Endothelial cell of umbilical vein (primary cell): ENCODE data around the gene SYNJ2BP. TPM values are rescaled to one million over a fixed set of nuclear protein-coding genes. Genes with fewer than 3 reads are reported as not detected.

Experiments
- BruUV-seq: library from RNA; stranded (reverse); fragments of 400-500 nt; replicated peaks from 2 replicates; lab custom pipeline; 2021; lab: Mats Ljungman, UMichigan
- CTCF ChIA-PET: fragments of 300-600, 350-600 bp; sonication (Branson Sonifier 250); formaldehyde crosslinking; loops from one replicate; lab custom pipeline; 2021; ENCODE audit warnings: antibody characterized with exemption, inconsistent platforms; lab: Charles Lee
- POLR2A ChIA-PET: fragments of 300-600, 350-600 bp; sonication (Branson Sonifier 250); formaldehyde crosslinking; loops from one replicate; lab custom pipeline; 2021; ENCODE audit warnings: antibody characterized with exemption, inconsistent platforms; lab: Charles Lee
- DNase-seq: peaks from one replicate; pipeline ENCODE4 v3.0.0-alpha.2; 2011; ENCODE audit warnings: low read depth, low spot score
- FAIRE-seq: peaks from 2 replicates; lab custom pipeline; 2011; peaks lifted over from hg19 to GRCh38; lab: Jason Lieb, UNC
- H2AFZ ChIP-seq: 2 replicates; pipeline ENCODE4 v1.6.0; 2012; ENCODE audit warnings: low read depth, low read length, control low read depth, inconsistent platforms
- H3K27ac ChIP-seq: 2 replicates; pipeline ENCODE4 v1.5.1; 2011; ENCODE audit warnings: low read depth, mild to moderate bottlenecking, control low read depth, low read length, moderate library complexity; ENCODE audit not compliant: insufficient read depth
- H3K27me3 ChIP-seq, 2 experiments: 2 replicates each; pipeline versions ENCODE4 v1.6.0 to v1.6.1; 2011; ENCODE audit warnings: low read length in 2 of 2, mixed read lengths in 1 of 2; ENCODE audit not compliant: control insufficient read depth in 2 of 2, insufficient read depth in 2 of 2
- H3K36me3 ChIP-seq, 2 experiments: 2 replicates in 1 of 2; 3 replicates in 1 of 2; pipeline ENCODE4 v1.5.1; 2011; ENCODE audit warnings: low read length in 2 of 2, mild to moderate bottlenecking in 1 of 2, moderate library complexity in 1 of 2; ENCODE audit not compliant: control insufficient read depth in 2 of 2, insufficient read depth in 2 of 2; ENCODE audit errors: extremely low read depth in 1 of 2
- H3K4me1 ChIP-seq: 3 replicates; pipeline ENCODE4 v1.5.1; 2011; ENCODE audit warnings: mild to moderate bottlenecking, low read length; ENCODE audit not compliant: control insufficient read depth, insufficient read depth; ENCODE audit errors: extremely low read depth
- H3K4me2 ChIP-seq: 2 replicates; pipeline ENCODE4 v1.6.1; 2011; ENCODE audit warnings: low read length, control low read depth, mixed read lengths; ENCODE audit not compliant: insufficient read depth
- H3K4me3 ChIP-seq, 3 experiments: fragments of 200-600 bp in 1 of 3; sonication (generic), shearing (Covaris generic) in 1 of 3; replicated peaks in 1 of 3; 2 replicates each; pipeline ENCODE4 v1.5.1; 2011 to 2016; ENCODE audit warnings: control low read depth in 3 of 3, low read length in 3 of 3, mild to moderate bottlenecking in 2 of 3, inconsistent platforms in 1 of 3, low read depth in 1 of 3, moderate library complexity in 1 of 3; ENCODE audit not compliant: insufficient read depth in 1 of 3
- H3K79me2 ChIP-seq: 2 replicates; pipeline ENCODE4 v1.6.0; 2012; ENCODE audit warnings: low read length, inconsistent platforms; ENCODE audit not compliant: control insufficient read depth, insufficient read depth
- H3K9ac ChIP-seq: replicated peaks from 2 replicates; pipeline ENCODE3; 2011; ENCODE audit warnings: low read length, control low read depth; ENCODE audit not compliant: insufficient read depth; ENCODE audit errors: extremely low read depth
- H3K9me1 ChIP-seq: replicated peaks from 3 replicates; pipeline ENCODE4 v1.6.0; 2011; ENCODE audit warnings: mild to moderate bottlenecking, low read length; ENCODE audit not compliant: control insufficient read depth, insufficient read depth; ENCODE audit errors: extremely low read depth
- H3K9me3 ChIP-seq: replicated peaks from 2 replicates; pipeline ENCODE4 v1.5.1; 2012; ENCODE audit warnings: low read length, inconsistent platforms; ENCODE audit not compliant: control insufficient read depth, insufficient read depth
- H4K20me1 ChIP-seq: replicated peaks from 2 replicates; pipeline ENCODE3; 2011; ENCODE audit warnings: mild to moderate bottlenecking, low read length; ENCODE audit not compliant: control insufficient read depth, insufficient read depth; ENCODE audit errors: extremely low read depth
- CTCF ChIP-seq, 2 donors: IDR thresholded peaks; 1 replicate in 1 of 2; 2 replicates in 1 of 2; pipeline ENCODE4 v1.5.1; 2011; ENCODE audit warnings: low read length in 2 of 2, mild to moderate bottlenecking in 2 of 2, moderate library complexity in 2 of 2, control low read depth in 1 of 2, inconsistent platforms in 1 of 2, low read depth in 1 of 2; ENCODE audit not compliant: insufficient read depth in 1 of 2; ENCODE audit errors: extremely low read depth in 1 of 2
- EZH2 ChIP-seq: IDR thresholded peaks from 2 replicates; pipeline ENCODE4 v1.6.1; 2012; ENCODE audit warnings: borderline replicate concordance, low read depth, mild to moderate bottlenecking, moderate library complexity, low read length, inconsistent platforms; ENCODE audit not compliant: severe bottlenecking
- FOS ChIP-seq: IDR thresholded peaks from 2 replicates; pipeline ENCODE4 v1.6.1; 2011; ENCODE audit warnings: mild to moderate bottlenecking, low read length, moderate library complexity, borderline replicate concordance; ENCODE audit not compliant: insufficient read depth
- GATA2 ChIP-seq: IDR thresholded peaks from 2 replicates; pipeline ENCODE4 v1.7.0; 2011; ENCODE audit warnings: low read depth, mild to moderate bottlenecking, moderate library complexity, mixed read lengths, low read length; ENCODE audit not compliant: insufficient read length, insufficient read depth
- JUN ChIP-seq: IDR thresholded peaks from 2 replicates; pipeline ENCODE4 v1.6.1; 2011; ENCODE audit warnings: borderline replicate concordance, low read depth; ENCODE audit not compliant: insufficient read length, insufficient read depth
- MAX ChIP-seq: IDR thresholded peaks from 2 replicates; pipeline ENCODE4 v1.6.1; 2011; ENCODE audit not compliant: insufficient read depth, insufficient read length
- MYC ChIP-seq: IDR thresholded peaks from one replicate; pipeline ENCODE4 v1.6.1; 2011; ENCODE audit warnings: mild to moderate bottlenecking, low read depth, low read length
- POLR2A ChIP-seq: IDR thresholded peaks from 2 replicates; pipeline ENCODE4 v1.6.1; 2012; ENCODE audit warnings: low read depth, mild to moderate bottlenecking, control low read depth, low read length
- POLR2AphosphoS5 ChIP-seq: IDR thresholded peaks from 2 replicates; pipeline ENCODE4 v1.6.1; 2012; ENCODE audit warnings: low read depth, mild to moderate bottlenecking, control low read depth, low read length, moderate library complexity; ENCODE audit not compliant: insufficient read depth
- dilution Hi-C: fragments of 300-500 bp; cut with MboI; formaldehyde crosslinking; loops from one replicate; pipeline ENCODE4 v1.15.0; 2019; ENCODE audit warnings: low sequenced_read_pairs; ENCODE audit not compliant: extremely low pct_ligation_motif_present
- intact Hi-C: fragments of 100-400 bp; cut with micrococcal nuclease; formaldehyde crosslinking; loops from one replicate; pipeline ENCODE4 v1.10.0; 2022
- polyA plus RNA-seq, 4 experiments: library from polyadenylated mRNA; depleted of rRNA in 3 of 4; stranded (reverse) in 3 of 4; unstranded in 1 of 4; fragments of >200 nt; gene quantifications; 2 replicates each; pipeline versions ENCODE4 v1.2.1 to v1.2.3, GENCODE V29; 2011 to 2012; ENCODE audit warnings: missing spikeins in 1 of 4
- total RNA-seq: library from RNA; stranded (reverse); gene quantifications from 2 replicates; pipeline ENCODE4 v1.2.3, GENCODE V29; 2021

SYNJ2BP gene
- total and polyA plus RNA-seq, 2 donors (not counting 3 experiments of a cell fraction or from before 2014, with no cell fraction given), result 13.1 to 26.9 TPM

- Histone ChIP-seq H3K27ac (no peak overlapping the region), H3K36me3 (no peaks in the 10 kb centered on the region), H3K9ac (no peak overlapping the region), H3K27me3 (no peaks in the 10 kb centered on the region), H3K4me3 (no peak overlapping the region), H3K79me2 (no peaks in the 10 kb centered on the region), H4K20me1 (no peaks in the 10 kb centered on the region), H2AFZ (no peak overlapping the region), H3K4me1 (no peaks in the 10 kb centered on the region), H3K4me2 (no peak overlapping the region), H3K9me3 (no peaks in the 10 kb centered on the region), H3K9me1 (no peaks in the 10 kb centered on the region)
- DNase-seq, result no peak
- no TSS peak for BruUV-seq
- no peak for FAIRE-seq
- intact Hi-C loops, result no loop called here
- TF ChIP-seq JUN (no peak), EZH2 (no peak), POLR2A (no peak), GATA2 (no peak), POLR2AphosphoS5 (no peak), MYC (no peak), FOS (no peak), MAX (no peak), CTCF (IDR thresholded peaks at IDR 0.05; ENCODE audit: extremely low read depth in 1 of 2, insufficient read depth in 1 of 2, low read depth in 1 of 2, low read length in 2 of 2) (no peak)
- ChIA-PET POLR2A (no interaction called here), CTCF (no interaction called here)
- dilution Hi-C loops, result no loop called here
Measured at GRCh38 chr14:70442750-70443149, 25.9 kb upstream of the SYNJ2BP start.
